Right cardiac atrium (tissue), 5 donors: Measurements from ENCODE around the gene AGAP1. TPM values are rescaled to one million over a fixed set of nuclear protein-coding genes. Genes with fewer than 3 reads are reported as not detected.

Experiments used
- ATAC-seq, 2 donors: fragments of 200-7000 bp; cut with Tn5 transposase; one replicate each; pipeline versions ENCODE4 v1.8.0 to v1.9.1; 2020; ENCODE audit warnings: moderate library complexity in 2 of 2, mild to moderate bottlenecking in 1 of 2
- DNase-seq, 3 donors: peaks; one replicate each; pipeline ENCODE4 v3.0.0-alpha.2; 2020
- H3K27ac ChIP-seq: one replicate; pipeline ENCODE4 v1.5.1; 2013; ENCODE audit warnings: mild to moderate bottlenecking, low read length, control low read depth, moderate library complexity
- H3K27me3 ChIP-seq: one replicate; pipeline ENCODE4 v1.6.1; 2013; ENCODE audit not compliant: control insufficient read depth, insufficient read depth
- H3K4me1 ChIP-seq: one replicate; pipeline ENCODE4 v1.6.1; 2013; ENCODE audit warnings: low read length; ENCODE audit not compliant: control insufficient read depth, insufficient read depth
- H3K4me3 ChIP-seq: one replicate; pipeline ENCODE4 v1.5.1; 2013; ENCODE audit warnings: low read length, control low read depth
- H3K9me3 ChIP-seq: one replicate; pipeline ENCODE4 v1.6.1; 2013; ENCODE audit warnings: low read length; ENCODE audit not compliant: control insufficient read depth
- WGBS: extraction: QIAGEN DNeasy Blood & Tissue Kit; methylation state at CpG from one replicate; pipeline ENCODE4 v1.1.7; 2013; 5-methylcytosine and 5-hydroxymethylcytosine counted together
- intact Hi-C, 4 donors: fragments of 100-400 bp; cut with DNase I; formaldehyde crosslinking; loops; one replicate each; pipeline versions ENCODE4 v1.11.0 to v1.14.0; 2022 to 2023
- polyA plus RNA-seq: library from polyadenylated mRNA; stranded (reverse); fragments of 200-250 nt; gene quantifications from one replicate; pipeline ENCODE4 v1.2.3, GENCODE V29; 2013
- total RNA-seq, 4 donors: library from RNA; stranded (reverse); fragmentation: NEBNext Ultra II Directional; extraction: Animal tissue kit (Norgen Biotek cat#: 25700); gene quantifications; one replicate each; pipeline ENCODE4 v1.2.1, GENCODE V29; 2021
- donor health status: healthy with polysubstance abuse.
- donor health status: DM: no; HTN: yes; CAD: no.
- donor health status: DM: no; HTN: no; CAD: no.
- donor health status: DM: no; HTN: yes; CAD: no; lungs with severe emphysema.
- donor health status: DM: yes; HTN: yes; CAD: no.

The AGAP1 gene
- total and polyA plus RNA-seq, 5 donors = 10.5 to 25.3 (median 22.6) TPM

- peaks cover 17% of the 10 kb centered on the region for H3K4me1 ChIP-seq
- intact Hi-C loops = loop anchor here in 1 of 4 donors (5.0 kb wide), 1 partner anchor 349 kb away; no protein-coding TSS in a partner anchor
- WGBS = 43% methylated on average over 11 of the region's 11 CpGs
These were observed 147.3 kb downstream of the AGAP1 start for GRCh38 chr2:235640926-235641723.

GRCh38 chr2:235641956-235642355 is 148.1 kb downstream of the AGAP1 start:
- Histone ChIP-seq H3K27me3 (no peaks in the 10 kb centered on the region), H3K9me3 (no peaks in the 10 kb centered on the region), H3K4me3 (no peak overlapping the region), H3K4me1 (peaks cover 17% of the 10 kb centered on the region), H3K27ac (no peak overlapping the region)
- ATAC-seq (no peak), DNase-seq (no peak)
- intact Hi-C loops = loop anchor here in 1 of 4 donors (5.0 kb wide), 1 partner anchor 350 kb away; no protein-coding TSS in a partner anchor
- WGBS = 78% methylated on average over 8 of the region's 8 CpGs

More at GRCh38 chr2:235640926-235641723, 147.3 kb downstream of the AGAP1 start:
- Histone ChIP-seq H3K4me3 (no peak overlapping the region), H3K9me3 (no peaks in the 10 kb centered on the region), H3K27me3 (no peaks in the 10 kb centered on the region), H3K27ac (no peak overlapping the region)
- ATAC-seq (peak in 1 of 2 donors; percentile 64), DNase-seq (peak; percentile 70 to 76 (median 74))

GRCh38 chr2:235642446-235643098 is 148.7 kb downstream of the AGAP1 start:
- H3K4me1 ChIP-seq = peaks cover 17% of the 10 kb centered on the region

GRCh38 chr2:235643680-235644511 is 150.1 kb downstream of the AGAP1 start:
- H3K27me3 ChIP-seq = no peaks in the 10 kb centered on the region
- H3K4me1 ChIP-seq = peaks cover 18% of the 10 kb centered on the region
- 47% methylated on average over 16 of the region's 16 CpGs for WGBS
- H3K9me3 ChIP-seq = no peaks in the 10 kb centered on the region
- H3K4me3 ChIP-seq = no peak overlapping the region
- no peak for ATAC-seq
- no peak overlapping the region for H3K27ac ChIP-seq
- intact Hi-C loops = loop anchor here in 1 of 4 donors (5.0 kb wide), 1 partner anchor 352 kb away; no protein-coding TSS in a partner anchor
- no peak for DNase-seq

More at GRCh38 chr2:235642446-235643098, 148.7 kb downstream of the AGAP1 start:
- intact Hi-C loops = loop anchor here in 1 of 4 donors (5.0 kb wide), 1 partner anchor 350 kb away; no protein-coding TSS in a partner anchor
- no peaks in the 10 kb centered on the region for H3K9me3 ChIP-seq
- no peak overlapping the region for H3K4me3 ChIP-seq
- DNase-seq = peak in 2 of 3 donors; percentile 51 to 76
- 76% methylated on average over 9 of the region's 9 CpGs for WGBS
- no peaks in the 10 kb centered on the region for H3K27me3 ChIP-seq
- H3K27ac ChIP-seq = no peak overlapping the region
- ATAC-seq = peak; percentile 32 to 57

- intact Hi-C loops = no loop called here
- no peaks in the 10 kb centered on the region for H3K9me3 ChIP-seq
- no peak overlapping the region for H3K27ac ChIP-seq
- ATAC-seq (no peak), DNase-seq (no peak)
- no peak overlapping the region for H3K4me3 ChIP-seq
- H3K4me1 ChIP-seq = peaks cover 9% of the 10 kb centered on the region
- 97% methylated on average over 6 of the region's 6 CpGs for WGBS
- no peaks in the 10 kb centered on the region for H3K27me3 ChIP-seq
These were observed 153.4 kb downstream of the AGAP1 start for GRCh38 chr2:235647264-235647663.

GRCh38 chr2:235647877-235648276 is 154.0 kb downstream of the AGAP1 start:
- Histone ChIP-seq H3K9me3 (no peaks in the 10 kb centered on the region), H3K27me3 (no peaks in the 10 kb centered on the region), H3K4me3 (no peak overlapping the region), H3K27ac (no peak overlapping the region), H3K4me1 (peaks cover 8% of the 10 kb centered on the region)
- 45% methylated on average over 3 of the region's 3 CpGs for WGBS
- DNase-seq = no peak
- intact Hi-C loops = no loop called here
- no peak for ATAC-seq

- H3K27ac ChIP-seq = no peak overlapping the region
- no peaks in the 10 kb centered on the region for H3K27me3 ChIP-seq
- ATAC-seq (no peak), DNase-seq (no peak)
- no peaks in the 10 kb centered on the region for H3K9me3 ChIP-seq
- WGBS = 90% methylated on average over 9 of the region's 9 CpGs
- no peak overlapping the region for H3K4me3 ChIP-seq
- H3K4me1 ChIP-seq = peaks cover 4% of the 10 kb centered on the region
- intact Hi-C loops = no loop called here
These were observed 155.6 kb downstream of the AGAP1 start for GRCh38 chr2:235649418-235649817.

GRCh38 chr2:235651643-235652042 is 157.8 kb downstream of the AGAP1 start:
- Histone ChIP-seq H3K27ac (no peak overlapping the region), H3K4me3 (no peak overlapping the region), H3K27me3 (no peaks in the 10 kb centered on the region), H3K9me3 (no peaks in the 10 kb centered on the region), H3K4me1 (peaks cover 2% of the 10 kb centered on the region)
- no peak for ATAC-seq
- DNase-seq = no peak
- intact Hi-C loops = no loop called here
- WGBS = 85% methylated on average over 7 of the region's 7 CpGs

- H3K4me3 ChIP-seq = no peak overlapping the region
- DNase-seq = no peak
- ATAC-seq = no peak
- H3K27me3 ChIP-seq = no peaks in the 10 kb centered on the region
- no peak overlapping the region for H3K27ac ChIP-seq
- WGBS = 48% methylated on average over 9 of the region's 9 CpGs
- H3K9me3 ChIP-seq = no peaks in the 10 kb centered on the region
- H3K4me1 ChIP-seq = peaks cover 4% of the 10 kb centered on the region
- intact Hi-C loops = no loop called here
These were observed 160.4 kb downstream of the AGAP1 start for GRCh38 chr2:235654103-235654813.
